Activated T-helper 9 cell treated with anti-CD3 and anti-CD28 coated beads, Interleukin-2, amount 50 U/mL, for 16 hours (primary cell): Measurements from ENCODE around the gene LRPPRC.
"Not testable (repeated sequence)": the region's sequence is repeated elsewhere in the genome, so short reads cannot be mapped to it uniquely, and the experiment has no call there.

ENCODE experiments used
- DNase-seq: peaks from one replicate; pipeline ENCODE4 v3.0.0-alpha.2; 2020; ENCODE audit warnings: low read depth

The LRPPRC gene

DNA sequence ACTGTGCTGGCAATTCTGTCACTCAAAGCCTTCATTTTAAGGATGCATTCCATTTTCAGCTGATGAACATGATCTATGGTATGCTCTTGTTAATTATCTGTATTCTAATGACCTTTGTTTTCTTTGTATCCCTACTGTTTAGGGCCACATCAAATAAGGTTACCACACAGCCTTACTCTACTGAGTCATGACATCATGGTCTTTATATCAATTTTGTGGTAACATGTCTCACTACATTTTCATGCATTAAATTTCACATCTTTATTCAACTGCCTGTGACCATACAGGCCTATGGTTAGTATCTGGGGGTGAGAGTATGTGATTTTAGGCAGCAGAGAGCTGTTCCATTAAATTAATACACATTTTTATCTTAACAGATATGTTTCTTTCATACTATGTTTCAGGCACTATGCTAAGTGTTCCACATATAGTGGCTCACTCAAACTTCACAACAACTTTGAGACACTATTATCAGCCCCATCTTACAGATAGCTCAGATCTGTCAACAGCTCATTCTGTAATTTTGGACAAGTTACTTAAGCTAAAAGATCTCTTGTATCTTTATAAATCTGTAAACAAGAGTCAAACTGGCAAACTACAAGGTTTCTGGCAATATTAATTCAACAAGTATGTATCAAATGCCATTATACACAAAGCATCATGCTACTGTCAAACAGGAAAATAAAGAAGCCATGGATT is 18.0 kb downstream of the LRPPRC start:
- DNase-seq = no peak

DNA sequence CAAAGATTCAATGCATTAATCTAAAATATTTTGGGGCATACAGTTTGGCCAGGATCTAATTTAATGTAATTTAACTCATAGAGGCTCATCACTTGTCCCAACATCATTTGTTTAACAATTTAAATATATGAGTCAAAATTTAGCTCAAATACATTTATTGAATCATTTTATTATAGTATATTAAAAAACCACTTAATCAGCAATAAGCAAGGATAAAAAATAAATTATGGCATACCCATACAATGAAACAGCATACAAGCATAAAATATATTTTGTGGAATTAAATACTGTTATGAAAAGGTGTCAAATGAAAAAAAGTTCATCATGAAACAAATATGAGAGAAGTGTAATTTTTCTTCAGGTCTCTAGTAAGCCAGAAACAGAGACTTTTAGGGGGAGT is 34.9 kb downstream of the LRPPRC start:
- no peak for DNase-seq

DNA sequence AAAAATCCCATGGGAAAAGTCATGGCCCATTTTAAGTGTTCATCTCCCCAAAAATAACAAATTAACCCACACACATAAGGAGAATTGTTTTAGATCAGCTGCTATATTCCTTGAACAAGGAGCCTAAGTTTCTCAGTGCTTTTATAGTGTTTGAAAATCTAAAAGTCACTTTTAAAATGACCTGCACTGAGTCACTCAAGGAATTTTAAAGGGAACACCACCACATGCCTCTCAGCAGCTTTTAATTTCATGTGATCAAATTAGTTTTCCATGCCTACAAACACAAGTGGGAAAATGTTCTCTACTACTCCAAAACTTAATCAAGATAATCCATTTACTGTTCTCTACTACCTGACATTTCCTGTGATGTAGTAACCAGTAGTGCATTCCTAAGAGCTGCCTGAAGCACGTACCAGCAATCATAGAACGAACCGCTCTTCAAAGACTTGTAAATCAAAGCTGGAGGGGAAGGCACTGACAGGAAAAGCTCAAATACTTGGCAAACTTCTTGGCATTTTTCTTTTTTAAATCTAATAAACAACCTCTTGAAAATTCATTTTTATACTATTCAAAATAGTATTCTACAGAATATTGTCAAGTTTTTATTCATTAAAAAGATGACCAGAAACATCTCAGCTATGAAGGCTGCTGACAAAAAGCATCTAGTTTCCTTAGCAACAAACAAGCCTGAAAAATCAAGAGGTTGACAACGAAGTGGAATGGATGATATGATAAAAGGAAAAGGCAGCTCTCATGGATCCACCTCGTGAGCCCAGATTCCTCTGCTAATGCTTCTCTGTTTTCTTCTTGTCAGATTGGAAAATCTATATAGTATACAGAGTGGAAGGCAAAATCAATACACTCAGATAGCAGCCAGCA is 37.2 kb downstream of the LRPPRC start:
- DNase-seq = no peak

DNA sequence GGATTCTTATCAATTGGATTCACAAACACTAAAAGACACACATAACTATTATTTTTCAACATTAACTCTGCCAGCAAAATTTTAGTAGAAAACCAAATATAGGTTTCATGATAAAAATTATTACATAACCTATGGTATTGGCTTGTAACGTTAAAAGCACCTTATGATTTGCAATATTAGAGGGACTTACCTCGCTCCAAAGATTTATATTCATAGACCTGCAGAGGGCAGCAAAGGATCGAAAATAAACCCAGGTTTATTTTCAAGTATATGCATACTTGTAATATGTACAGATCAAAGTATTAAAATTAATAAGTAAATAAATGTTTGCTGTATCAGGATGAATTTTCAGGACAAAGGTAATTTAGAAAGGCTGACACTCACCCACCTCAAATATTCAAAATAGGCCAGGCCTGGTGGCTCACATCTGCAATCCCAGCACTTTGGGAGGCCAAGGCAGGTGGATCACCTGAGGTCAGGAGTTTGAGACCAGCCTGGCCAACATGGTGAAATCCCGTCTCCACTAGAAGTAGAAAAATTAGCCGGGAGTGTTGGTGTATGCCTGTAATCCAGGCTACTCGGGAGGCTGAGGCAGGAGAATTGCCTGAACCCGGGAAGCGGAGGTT is 45.3 kb downstream of the LRPPRC start:
- DNase-seq = no peak

- no peak for DNase-seq
Observed at GRCh38 chr2:43948370-43948769, 47.4 kb downstream of the LRPPRC start.

DNA sequence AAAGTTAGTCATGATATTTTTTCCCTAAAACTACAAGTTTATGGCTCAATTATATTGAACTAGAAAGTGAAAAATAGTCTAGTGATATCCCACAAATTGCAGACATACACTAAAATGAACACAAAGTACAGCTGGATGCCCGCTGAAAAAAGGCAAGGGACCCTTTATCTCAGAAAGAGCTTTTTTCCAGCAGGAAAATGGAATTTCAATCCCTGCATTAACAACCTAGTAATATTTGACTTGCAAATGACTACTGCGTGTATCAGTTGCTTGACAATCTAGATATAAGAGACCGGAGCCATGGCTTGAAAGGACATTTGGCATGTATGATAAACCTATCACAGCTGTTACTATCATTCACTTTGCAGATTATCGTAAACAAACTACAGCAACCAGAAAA is 49.1 kb downstream of the LRPPRC start:
- DNase-seq = no peak

GRCh38 chr2:43945439-43945838 is 50.4 kb downstream of the LRPPRC start:
- no peak for DNase-seq

DNA sequence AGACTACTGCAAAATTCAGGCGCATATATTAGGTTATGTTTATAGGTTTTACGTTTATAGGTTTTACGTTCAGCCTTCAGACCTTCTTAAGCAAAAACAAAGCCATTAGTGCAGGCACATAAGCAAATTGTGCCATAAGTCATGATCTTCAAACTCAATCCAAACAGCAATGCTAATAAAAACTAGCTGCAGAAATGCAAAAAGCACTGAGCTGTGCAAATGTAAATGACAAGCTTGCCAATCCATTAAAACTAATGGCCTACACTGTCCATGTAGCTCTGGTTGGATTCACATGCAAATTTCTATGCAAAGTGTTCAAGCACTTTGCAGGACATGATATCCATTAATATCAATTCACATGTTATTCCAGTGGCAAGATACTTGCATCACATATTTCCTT is 50.9 kb downstream of the LRPPRC start:
- no peak for DNase-seq

DNA sequence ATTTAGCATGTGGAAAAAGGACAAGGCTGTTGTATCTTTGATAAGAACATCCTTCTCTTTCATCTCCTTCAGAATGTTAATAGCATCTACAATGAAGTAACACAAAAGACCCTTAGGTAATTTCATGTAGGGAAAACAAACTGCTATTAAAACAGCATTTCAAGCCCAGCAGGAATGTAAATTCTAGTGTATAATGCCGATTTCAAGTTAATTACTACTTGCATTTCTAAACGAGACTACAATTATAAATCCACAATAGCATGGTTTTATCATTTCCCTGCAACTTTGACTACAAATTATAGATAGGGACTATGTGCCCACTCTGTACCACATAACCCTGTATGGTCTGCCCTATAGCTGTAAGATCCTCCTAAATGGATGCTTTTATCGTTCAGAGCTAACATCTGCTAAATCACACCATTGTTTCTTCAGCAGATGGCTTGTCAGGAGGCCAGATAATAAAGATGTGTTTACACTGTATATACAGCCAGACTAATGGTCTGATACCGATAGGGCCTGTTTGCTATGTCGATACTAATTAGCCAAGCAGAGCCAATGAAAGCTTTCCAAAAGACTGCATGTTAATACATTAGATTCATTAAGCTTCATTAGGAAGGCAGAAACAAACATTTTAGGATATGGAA is 51.9 kb downstream of the LRPPRC start:
- DNase-seq = no peak

- DNase-seq = no peak
Observed at GRCh38 chr2:43943323-43943722, 52.5 kb downstream of the LRPPRC start.

GRCh38 chr2:43942881-43943280 is 52.9 kb downstream of the LRPPRC start:
- DNase-seq = no peak

DNA sequence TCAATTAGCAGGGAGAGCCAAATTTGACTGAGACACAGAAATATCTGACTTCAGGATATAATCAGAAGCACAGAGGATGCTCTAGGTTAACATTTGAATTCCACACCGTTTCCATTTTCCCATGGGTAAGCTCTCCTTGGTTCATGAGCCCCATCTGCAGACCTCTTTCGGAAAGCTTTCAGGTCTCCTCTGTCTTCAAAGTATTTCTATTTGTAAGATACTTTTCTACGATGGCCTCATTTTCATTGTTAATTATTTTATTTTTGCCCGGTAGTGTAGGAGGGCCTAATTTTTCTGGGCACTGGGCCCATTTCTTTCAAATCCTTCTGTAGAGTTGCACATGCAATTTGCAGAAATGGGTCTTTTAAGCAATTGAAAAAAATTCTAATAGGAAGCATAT is 53.8 kb downstream of the LRPPRC start:
- DNase-seq = no peak

- DNase-seq = no peak
Observed at GRCh38 chr2:43941359-43941758, 54.4 kb downstream of the LRPPRC start.

GRCh38 chr2:43939695-43940256 is 56.0 kb downstream of the LRPPRC start:
- DNase-seq = no peak

DNA sequence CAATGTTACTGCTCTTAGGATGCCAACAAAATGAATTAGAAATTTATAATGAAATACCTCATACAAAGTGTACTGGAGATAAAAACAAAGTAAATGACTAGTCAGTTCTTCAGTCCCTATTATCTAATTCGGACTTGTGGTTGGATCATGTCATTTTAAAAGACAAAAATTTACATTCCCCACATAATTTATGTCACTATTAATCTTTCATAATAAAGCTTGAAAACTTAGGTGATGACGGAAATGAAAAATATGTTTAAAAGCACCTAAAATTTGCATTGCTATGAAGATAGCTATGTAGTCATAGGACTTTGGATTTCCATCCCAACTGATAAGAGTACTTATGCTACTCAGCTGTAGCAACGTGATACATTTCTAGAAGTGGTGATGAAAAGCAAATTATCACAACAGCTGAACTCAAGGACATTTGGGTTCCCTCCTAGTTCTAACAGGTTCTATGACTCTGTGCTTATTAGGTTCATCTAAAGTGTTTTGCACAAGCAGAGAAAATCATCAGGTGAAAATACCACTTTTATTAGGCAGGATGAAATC is 58.4 kb downstream of the LRPPRC start:
- no peak for DNase-seq

DNA sequence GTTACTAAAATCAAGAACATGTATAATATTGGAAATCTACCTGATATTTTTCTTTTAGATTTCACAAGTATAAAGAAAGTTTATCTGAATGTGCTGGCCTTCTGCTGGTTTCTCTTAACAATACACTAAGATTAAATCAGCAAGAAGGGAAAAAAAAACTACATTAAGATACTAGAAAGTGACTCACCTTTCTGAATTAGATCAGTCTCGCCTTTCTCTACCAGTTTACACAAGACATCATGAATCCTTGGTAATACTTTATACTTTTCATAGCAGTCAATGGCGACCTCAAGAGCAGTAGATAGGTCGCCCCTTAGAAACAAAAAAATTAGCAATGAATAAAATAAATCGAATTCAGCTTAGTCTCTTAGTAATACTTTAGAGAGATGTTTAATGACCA is 61.2 kb downstream of the LRPPRC start:
- no peak for DNase-seq

DNA sequence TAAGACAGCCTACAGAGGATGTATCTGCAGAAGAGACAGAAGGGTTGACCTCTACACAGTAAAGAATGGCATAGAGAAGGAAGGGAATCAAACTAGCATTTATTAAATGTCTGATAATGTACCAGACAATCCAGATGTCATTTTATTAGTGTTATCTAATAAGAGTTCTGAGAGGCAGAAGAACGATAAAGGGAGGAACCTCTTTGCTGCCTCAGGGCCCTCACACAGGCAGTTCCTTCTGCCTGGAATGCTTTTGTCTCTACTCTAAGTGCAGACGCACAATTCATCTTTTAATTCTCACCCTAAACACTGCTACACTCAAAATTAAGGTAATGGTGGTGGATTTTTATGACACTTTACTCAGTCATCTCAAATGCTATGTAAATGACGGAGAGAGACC is 64.5 kb downstream of the LRPPRC start:
- DNase-seq = no peak

- DNase-seq = no peak
Observed at GRCh38 chr2:43927442-43927841, 68.3 kb downstream of the LRPPRC start.

DNA sequence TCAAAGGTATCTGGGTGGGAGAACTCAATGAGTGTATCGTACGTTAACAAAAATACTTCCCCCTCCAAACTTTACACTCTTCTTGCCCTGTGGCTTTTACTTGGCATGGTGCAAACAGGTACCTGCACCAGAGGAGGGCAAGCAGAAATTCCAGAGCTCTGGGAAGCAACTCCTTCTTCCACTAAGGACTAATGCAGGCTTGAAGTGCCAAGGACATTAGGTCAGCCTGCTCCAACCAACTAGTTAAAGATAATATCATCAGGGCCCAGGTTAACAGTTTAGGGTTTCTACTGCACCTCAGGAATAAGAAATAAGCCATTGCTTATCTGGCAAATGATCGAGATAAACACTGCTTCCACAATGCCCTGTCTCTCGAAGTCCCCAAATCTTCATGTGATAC is 70.4 kb downstream of the LRPPRC start:
- no peak for DNase-seq

DNA sequence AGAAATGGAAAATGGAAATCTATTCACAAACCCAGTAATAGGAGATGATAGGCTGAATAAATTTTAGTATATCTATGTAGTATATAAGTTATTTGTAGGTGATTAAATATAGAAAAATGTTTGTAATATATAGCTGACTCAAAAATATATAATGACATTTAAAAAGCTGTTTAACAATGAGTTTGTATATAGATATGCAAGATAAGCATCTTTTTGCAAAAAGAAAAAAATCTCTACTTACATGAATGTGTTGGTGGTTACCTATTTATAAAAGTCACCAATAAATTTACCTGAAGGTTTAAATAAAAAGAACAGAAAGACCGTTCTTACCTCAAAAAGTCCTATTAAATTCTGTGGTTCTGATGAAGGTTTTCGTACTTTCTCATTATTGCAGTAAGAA is 71.3 kb downstream of the LRPPRC start:
- no peak for DNase-seq

GRCh38 chr2:43911136-43911790 is 84.5 kb downstream of the LRPPRC start:
- DNase-seq = not testable (repeated sequence)
